ENCODE measurements around the gene RALGAPA1.
"Not testable (repeated sequence)": the region's sequence is repeated elsewhere in the genome, so short reads cannot be mapped to it uniquely, and the experiment has no call there.

The RALGAPA1 gene

GRCh38 chr14:35797796-35798195 is 11.3 kb downstream of the RALGAPA1 start:
- Histone ChIP-seq H3K27ac (ENCODE audit: low read depth, low read length) (no peak overlapping the region), H3K4me1 (ENCODE audit: control insufficient read depth, insufficient read depth, low read length) (no peaks in the 10 kb centered on the region), H3K9ac (ENCODE audit: low read depth, low read length) (no peak overlapping the region), H3K36me3 (ENCODE audit: control insufficient read depth, insufficient read depth, low read length) (no peaks in the 10 kb centered on the region), H3K9me3 (ENCODE audit: control insufficient read depth, insufficient read depth, low read length) (no peaks in the 10 kb centered on the region), H3K27me3 (ENCODE audit: control insufficient read depth, insufficient read depth, low read length) (no peaks in the 10 kb centered on the region), H3K4me3 (ENCODE audit: low read depth, low read length) (no peak overlapping the region)

DNA sequence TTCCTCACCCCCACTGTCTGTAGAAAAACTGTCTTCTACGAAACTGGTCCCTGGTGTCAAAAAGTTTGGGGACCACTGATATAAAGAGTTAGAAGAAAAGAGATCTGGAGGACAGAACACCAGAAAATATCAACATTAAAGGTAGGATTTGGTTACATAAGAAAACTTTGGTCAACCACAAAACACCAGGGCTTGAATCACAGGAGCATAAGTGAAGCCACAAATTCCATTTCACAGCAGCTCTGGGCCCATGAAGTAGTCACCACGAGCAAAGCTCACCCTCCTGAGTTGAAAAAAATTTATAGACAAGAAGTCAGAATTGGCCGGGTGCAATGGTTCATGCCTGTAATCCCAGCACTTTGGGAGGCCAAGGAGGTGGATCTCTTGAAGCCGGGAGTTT is 19.4 kb downstream of the RALGAPA1 start:
- Histone ChIP-seq H3K36me3 (ENCODE audit: control insufficient read depth, insufficient read depth, low read length) (no peaks in the 10 kb centered on the region), H3K4me3 (ENCODE audit: low read depth, low read length) (no peak overlapping the region), H3K9me3 (ENCODE audit: control insufficient read depth, insufficient read depth, low read length) (no peaks in the 10 kb centered on the region), H3K9ac (ENCODE audit: low read depth, low read length) (no peak overlapping the region), H3K27ac (ENCODE audit: low read depth, low read length) (no peak overlapping the region), H3K27me3 (ENCODE audit: control insufficient read depth, insufficient read depth, low read length) (no peaks in the 10 kb centered on the region), H3K4me1 (ENCODE audit: control insufficient read depth, insufficient read depth, low read length) (no peaks in the 10 kb centered on the region)

- no peak overlapping the region for H3K27ac ChIP-seq (ENCODE audit: low read depth, low read length)
- H3K9me3 ChIP-seq (ENCODE audit: control insufficient read depth, insufficient read depth, low read length): no peaks in the 10 kb centered on the region
- no peak overlapping the region for H3K4me3 ChIP-seq (ENCODE audit: low read depth, low read length)
- no peak overlapping the region for H3K9ac ChIP-seq (ENCODE audit: low read depth, low read length)
- no peaks in the 10 kb centered on the region for H3K4me1 ChIP-seq (ENCODE audit: control insufficient read depth, insufficient read depth, low read length)
- H3K27me3 ChIP-seq (ENCODE audit: control insufficient read depth, insufficient read depth, low read length): no peaks in the 10 kb centered on the region
- no peaks in the 10 kb centered on the region for H3K36me3 ChIP-seq (ENCODE audit: control insufficient read depth, insufficient read depth, low read length)
Measured at GRCh38 chr14:35786856-35787255, 22.2 kb downstream of the RALGAPA1 start.

DNA sequence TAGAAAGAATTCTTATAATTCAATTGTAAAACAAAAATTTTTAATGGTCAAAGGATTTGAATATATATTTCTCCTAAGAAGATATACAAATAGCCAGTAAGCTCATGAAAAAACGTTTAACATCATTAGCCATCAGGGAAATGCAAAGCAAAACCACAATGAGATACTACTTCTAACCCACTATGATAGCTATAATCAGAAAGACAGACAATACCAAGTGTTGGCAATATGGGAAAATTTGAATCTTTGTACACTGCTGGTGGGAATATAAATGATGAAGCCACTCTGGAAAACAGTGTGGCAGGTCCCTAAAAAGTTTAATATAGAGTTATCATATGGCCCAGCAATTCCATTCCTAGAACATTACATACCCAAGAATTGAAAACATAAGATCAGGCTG is 25.4 kb downstream of the RALGAPA1 start:
- Histone ChIP-seq H3K9ac (ENCODE audit: low read depth, low read length) (no peak overlapping the region), H3K4me3 (ENCODE audit: low read depth, low read length) (no peak overlapping the region), H3K36me3 (ENCODE audit: control insufficient read depth, insufficient read depth, low read length) (no peaks in the 10 kb centered on the region), H3K4me1 (ENCODE audit: control insufficient read depth, insufficient read depth, low read length) (no peaks in the 10 kb centered on the region), H3K27ac (ENCODE audit: low read depth, low read length) (no peak overlapping the region), H3K9me3 (ENCODE audit: control insufficient read depth, insufficient read depth, low read length) (no peaks in the 10 kb centered on the region), H3K27me3 (ENCODE audit: control insufficient read depth, insufficient read depth, low read length) (no peaks in the 10 kb centered on the region)

GRCh38 chr14:35779368-35779767 is 29.7 kb downstream of the RALGAPA1 start:
- no peaks in the 10 kb centered on the region for H3K36me3 ChIP-seq (ENCODE audit: control insufficient read depth, insufficient read depth, low read length)
- H3K4me1 ChIP-seq (ENCODE audit: control insufficient read depth, insufficient read depth, low read length): no peaks in the 10 kb centered on the region
- H3K9me3 ChIP-seq (ENCODE audit: control insufficient read depth, insufficient read depth, low read length): no peaks in the 10 kb centered on the region
- H3K27me3 ChIP-seq (ENCODE audit: control insufficient read depth, insufficient read depth, low read length): no peaks in the 10 kb centered on the region
- no peak overlapping the region for H3K27ac ChIP-seq (ENCODE audit: low read depth, low read length)
- no peak overlapping the region for H3K4me3 ChIP-seq (ENCODE audit: low read depth, low read length)
- no peak overlapping the region for H3K9ac ChIP-seq (ENCODE audit: low read depth, low read length)

DNA sequence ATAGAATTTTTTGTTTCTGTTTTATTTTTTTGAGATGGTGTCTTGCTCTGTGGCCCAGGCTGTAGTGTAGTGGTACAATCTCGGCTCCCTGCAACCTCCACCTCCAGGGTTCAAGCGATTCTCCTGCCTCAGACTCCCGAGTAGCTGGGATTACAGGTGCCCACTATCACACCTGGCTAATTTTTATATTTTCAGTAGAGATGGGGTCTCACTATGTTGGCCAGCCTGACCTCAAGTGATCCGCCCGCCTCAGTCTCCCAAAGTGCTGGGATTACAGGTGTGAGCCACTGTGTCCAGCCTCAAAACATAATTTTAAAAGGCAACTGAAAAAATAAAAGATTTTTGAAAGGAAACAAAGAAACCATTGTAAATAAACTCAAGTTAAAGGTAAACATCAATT is 31.5 kb downstream of the RALGAPA1 start:
- not testable (repeated sequence) for H3K9me3 ChIP-seq (ENCODE audit: control insufficient read depth, insufficient read depth, low read length); H3K27ac ChIP-seq (ENCODE audit: low read depth, low read length); H3K36me3 ChIP-seq (ENCODE audit: control insufficient read depth, insufficient read depth, low read length); H3K27me3 ChIP-seq (ENCODE audit: control insufficient read depth, insufficient read depth, low read length); H3K4me3 ChIP-seq (ENCODE audit: low read depth, low read length); H3K9ac ChIP-seq (ENCODE audit: low read depth, low read length); H3K4me1 ChIP-seq (ENCODE audit: control insufficient read depth, insufficient read depth, low read length)

DNA sequence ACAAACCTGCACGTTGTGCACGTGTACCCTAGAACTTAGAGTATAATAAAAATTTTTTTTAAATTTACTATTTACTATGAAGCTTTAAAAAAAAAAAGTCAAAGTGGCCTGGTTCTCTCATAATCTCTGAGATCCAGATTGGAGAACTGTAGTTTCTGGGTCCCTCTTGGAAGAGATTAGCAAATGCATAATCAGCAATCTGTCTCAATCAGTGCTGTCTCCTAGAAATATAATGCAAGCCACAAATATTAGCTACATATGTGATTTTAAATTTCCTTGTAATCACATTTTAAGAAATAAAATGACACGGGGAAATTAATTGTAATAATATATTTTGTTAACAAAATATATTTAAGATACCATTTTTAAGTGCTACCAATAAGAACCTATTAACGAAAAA is 32.3 kb downstream of the RALGAPA1 start:
- no peaks in the 10 kb centered on the region for H3K36me3 ChIP-seq (ENCODE audit: control insufficient read depth, insufficient read depth, low read length)
- no peaks in the 10 kb centered on the region for H3K9me3 ChIP-seq (ENCODE audit: control insufficient read depth, insufficient read depth, low read length)
- H3K4me1 ChIP-seq (ENCODE audit: control insufficient read depth, insufficient read depth, low read length): no peaks in the 10 kb centered on the region
- no peak overlapping the region for H3K4me3 ChIP-seq (ENCODE audit: low read depth, low read length)
- no peak overlapping the region for H3K27ac ChIP-seq (ENCODE audit: low read depth, low read length)
- H3K9ac ChIP-seq (ENCODE audit: low read depth, low read length): no peak overlapping the region
- H3K27me3 ChIP-seq (ENCODE audit: control insufficient read depth, insufficient read depth, low read length): no peaks in the 10 kb centered on the region

GRCh38 chr14:35776085-35776484 is 33.0 kb downstream of the RALGAPA1 start:
- H3K27me3 ChIP-seq (ENCODE audit: control insufficient read depth, insufficient read depth, low read length); H3K36me3 ChIP-seq (ENCODE audit: control insufficient read depth, insufficient read depth, low read length); H3K9me3 ChIP-seq (ENCODE audit: control insufficient read depth, insufficient read depth, low read length); H3K27ac ChIP-seq (ENCODE audit: low read depth, low read length); H3K9ac ChIP-seq (ENCODE audit: low read depth, low read length); H3K4me3 ChIP-seq (ENCODE audit: low read depth, low read length); H3K4me1 ChIP-seq (ENCODE audit: control insufficient read depth, insufficient read depth, low read length): not testable (repeated sequence)

- no peaks in the 10 kb centered on the region for H3K9me3 ChIP-seq (ENCODE audit: control insufficient read depth, insufficient read depth, low read length)
- peaks cover 3% of the 10 kb centered on the region; the same call in 1 of the 2 replicates for H3K36me3 ChIP-seq (ENCODE audit: control insufficient read depth, insufficient read depth, low read length)
- no peak overlapping the region for H3K9ac ChIP-seq (ENCODE audit: low read depth, low read length)
- H3K4me1 ChIP-seq (ENCODE audit: control insufficient read depth, insufficient read depth, low read length): no peaks in the 10 kb centered on the region
- no peak overlapping the region for H3K27ac ChIP-seq (ENCODE audit: low read depth, low read length)
- no peak overlapping the region for H3K4me3 ChIP-seq (ENCODE audit: low read depth, low read length)
- no peaks in the 10 kb centered on the region for H3K27me3 ChIP-seq (ENCODE audit: control insufficient read depth, insufficient read depth, low read length)
Measured at GRCh38 chr14:35766700-35767082, 42.4 kb downstream of the RALGAPA1 start.

GRCh38 chr14:35766036-35766699 is 42.9 kb downstream of the RALGAPA1 start:
- Histone ChIP-seq H3K36me3 (ENCODE audit: control insufficient read depth, insufficient read depth, low read length) (peaks cover 3% of the 10 kb centered on the region; the same call in 1 of the 2 replicates), H3K27ac (ENCODE audit: low read depth, low read length) (no peak overlapping the region), H3K9me3 (ENCODE audit: control insufficient read depth, insufficient read depth, low read length) (no peaks in the 10 kb centered on the region), H3K4me3 (ENCODE audit: low read depth, low read length) (no peak overlapping the region), H3K4me1 (ENCODE audit: control insufficient read depth, insufficient read depth, low read length) (no peaks in the 10 kb centered on the region), H3K9ac (ENCODE audit: low read depth, low read length) (no peak overlapping the region), H3K27me3 (ENCODE audit: control insufficient read depth, insufficient read depth, low read length) (no peaks in the 10 kb centered on the region)

- H3K4me3 ChIP-seq (ENCODE audit: low read depth, low read length): no peak overlapping the region
- no peaks in the 10 kb centered on the region for H3K9me3 ChIP-seq (ENCODE audit: control insufficient read depth, insufficient read depth, low read length)
- no peaks in the 10 kb centered on the region for H3K27me3 ChIP-seq (ENCODE audit: control insufficient read depth, insufficient read depth, low read length)
- H3K4me1 ChIP-seq (ENCODE audit: control insufficient read depth, insufficient read depth, low read length): peaks cover 4% of the 10 kb centered on the region; the same call in 1 of the 2 replicates
- no peak overlapping the region for H3K27ac ChIP-seq (ENCODE audit: low read depth, low read length)
- H3K36me3 ChIP-seq (ENCODE audit: control insufficient read depth, insufficient read depth, low read length): peaks cover 3% of the 10 kb centered on the region; the same call in 1 of the 2 replicates
- no peak overlapping the region for H3K9ac ChIP-seq (ENCODE audit: low read depth, low read length)
Measured at GRCh38 chr14:35761922-35762321, 47.2 kb downstream of the RALGAPA1 start.

All from HUES48 (cell line).